ENCODE measurements around the gene MAGEB16. TPM values are rescaled to one million over a fixed set of nuclear protein-coding genes. Genes with fewer than 3 reads are reported as not detected.

Gene MAGEB16
- total RNA-seq, 1 experiment from 2014 or later = not detected

DNA sequence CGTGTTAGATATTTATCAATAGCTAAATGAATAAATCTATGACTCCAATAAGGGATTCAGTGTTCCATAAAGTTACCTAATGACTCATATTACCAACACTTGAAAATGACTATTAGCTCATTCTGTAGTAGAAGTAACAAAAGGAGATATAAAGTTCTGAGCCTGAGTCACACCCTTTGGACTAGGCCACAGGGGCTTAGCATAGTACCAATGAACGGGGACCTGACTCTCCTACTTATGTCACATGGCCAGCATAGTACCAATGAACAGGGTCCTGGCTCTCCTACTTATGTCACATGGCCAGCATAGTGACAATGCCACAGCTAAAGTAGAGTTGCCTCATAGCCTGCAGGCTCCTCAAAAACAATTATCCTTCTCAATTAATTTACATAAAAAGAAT is 43.7 kb downstream of the MAGEB16 start:
- H3K27ac ChIP-seq (ENCODE audit: insufficient read length, low read depth, low read length) = no peak overlapping the region
- no peaks in the 10 kb centered on the region for H3K27me3 ChIP-seq (ENCODE audit: insufficient read depth, low read length)
- no peak overlapping the region for H3K23ac ChIP-seq (ENCODE audit: insufficient read length, low read depth, low read length)
- no peak overlapping the region for H3K9ac ChIP-seq (ENCODE audit: extremely low read depth, insufficient read length, low read length)
- H3K27me3 Mint-ChIP-seq (ENCODE audit: low read depth) = no peaks in the 10 kb centered on the region
- H3K4me1 Mint-ChIP-seq = peaks cover 0 to 5% of the 10 kb centered on the region in 2 experiments; a peak in 1 of 4 replicates
- H3K36me3 Mint-ChIP-seq (ENCODE audit: insufficient read depth in 1 of 3, low read depth in 3 of 3) = no peaks in the 10 kb centered on the region; a peak in 4 of 7 replicates
- no peak overlapping the region for H4K5ac ChIP-seq (ENCODE audit: insufficient read length, low read depth, low read length)
- no peak overlapping the region for H3K14ac ChIP-seq (ENCODE audit: insufficient read depth, low read length)
- H3K4me3 Mint-ChIP-seq = no peak overlapping the region
- no peak overlapping the region for H4K91ac ChIP-seq (ENCODE audit: insufficient read length, low read depth, low read length)
- no peak for DNase-seq
- no peak overlapping the region for H3K56ac ChIP-seq (ENCODE audit: insufficient read length, low read depth, low read length)
- no peak overlapping the region for H2AK5ac ChIP-seq (ENCODE audit: insufficient read length, low read length)
- TF ChIP-seq, protein P1, sequence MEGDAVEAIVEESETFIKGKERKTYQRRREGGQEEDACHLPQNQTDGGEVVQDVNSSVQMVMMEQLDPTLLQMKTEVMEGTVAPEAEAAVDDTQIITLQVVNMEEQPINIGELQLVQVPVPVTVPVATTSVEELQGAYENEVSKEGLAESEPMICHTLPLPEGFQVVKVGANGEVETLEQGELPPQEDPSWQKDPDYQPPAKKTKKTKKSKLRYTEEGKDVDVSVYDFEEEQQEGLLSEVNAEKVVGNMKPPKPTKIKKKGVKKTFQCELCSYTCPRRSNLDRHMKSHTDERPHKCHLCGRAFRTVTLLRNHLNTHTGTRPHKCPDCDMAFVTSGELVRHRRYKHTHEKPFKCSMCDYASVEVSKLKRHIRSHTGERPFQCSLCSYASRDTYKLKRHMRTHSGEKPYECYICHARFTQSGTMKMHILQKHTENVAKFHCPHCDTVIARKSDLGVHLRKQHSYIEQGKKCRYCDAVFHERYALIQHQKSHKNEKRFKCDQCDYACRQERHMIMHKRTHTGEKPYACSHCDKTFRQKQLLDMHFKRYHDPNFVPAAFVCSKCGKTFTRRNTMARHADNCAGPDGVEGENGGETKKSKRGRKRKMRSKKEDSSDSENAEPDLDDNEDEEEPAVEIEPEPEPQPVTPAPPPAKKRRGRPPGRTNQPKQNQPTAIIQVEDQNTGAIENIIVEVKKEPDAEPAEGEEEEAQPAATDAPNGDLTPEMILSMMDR (conservative IDR thresholded peaks at IDR 0.05) = no peak
- no peak overlapping the region for H2BK5ac ChIP-seq (ENCODE audit: insufficient read length, low read length)
- no peak overlapping the region for H3K4me2 ChIP-seq (ENCODE audit: insufficient read depth, insufficient read length, low read length)
- no peak overlapping the region for H3T11ph ChIP-seq (ENCODE audit: low read length)
- no peak overlapping the region for H2AFZ ChIP-seq (ENCODE audit: low read length)
- H4K20me1 ChIP-seq (ENCODE audit: control insufficient read depth, insufficient read depth, insufficient read length) = no peaks in the 10 kb centered on the region
- no peaks in the 10 kb centered on the region for H3K23me2 ChIP-seq (ENCODE audit: insufficient read length, low read depth, low read length, poor library complexity, severe bottlenecking)
- peaks cover 48 to 52% of the 10 kb centered on the region in 2 experiments for H3K9me3 Mint-ChIP-seq
- H4K8ac ChIP-seq (replicated peaks; ENCODE audit: insufficient read length, low read depth, low read length) = no peak overlapping the region
- no peaks in the 10 kb centered on the region for H3K9me3 ChIP-seq (ENCODE audit: control insufficient read depth, low read depth, low read length)
- no peaks in the 10 kb centered on the region for H3K79me2 ChIP-seq (ENCODE audit: insufficient read depth, low read length)
- H2BK15ac ChIP-seq (ENCODE audit: low read depth, low read length) = no peak overlapping the region
- no peak overlapping the region for H2BK120ac ChIP-seq (ENCODE audit: low read depth, low read length, poor library complexity, severe bottlenecking)
- no peaks in the 10 kb centered on the region; the same call in 1 of the 2 replicates for H3K4me1 ChIP-seq (ENCODE audit: insufficient read depth, low read length)
- H3K4ac ChIP-seq (ENCODE audit: low read depth, low read length) = no peak overlapping the region
- no peak overlapping the region for H2BK20ac ChIP-seq (ENCODE audit: low read depth, low read length, poor library complexity, severe bottlenecking)
- no peak overlapping the region for H3K18ac ChIP-seq (ENCODE audit: insufficient read length, low read depth, low read length)
- no peak overlapping the region for H2BK12ac ChIP-seq (ENCODE audit: insufficient read length, low read depth, low read length)
- WGBS (ENCODE audit: extremely low coverage, insufficient read length, low lambda C conversion rate) = no CpG with 5 or more reads among the region's 2 CpGs
- H3K27ac Mint-ChIP-seq = no peak overlapping the region
- H3K79me1 ChIP-seq (ENCODE audit: insufficient read depth, low read depth, low read length, poor library complexity, severe bottlenecking) = no peaks in the 10 kb centered on the region
